ENCODE results near the gene MKKS.

GRCh38 chr20:10476319-10476724, 42.3 kb upstream of the MKKS start:
- no peak for TF ChIP-seq POLR2AphosphoS5 (IDR thresholded peaks at IDR 0.05)
- no peak for TF ChIP-seq CTCF (IDR thresholded peaks at IDR 0.05)

Data from prostate gland (tissue), 2 donors.